Inflammatory macrophage (primary cell): ENCODE results near the gene AHCTF1.
"Not testable (repeated sequence)": the region's sequence is repeated elsewhere in the genome, so short reads cannot be mapped to it uniquely, and the experiment has no call there.

Experiments
- DNase-seq, 2 donors: peaks; one replicate each; pipeline ENCODE4 v3.0.0-alpha.2; 2020 to 2022

AHCTF1 gene

GRCh38 chr1:246916026-246916923 is 15.5 kb downstream of the AHCTF1 start:
- DNase-seq = not testable (repeated sequence)

GRCh38 chr1:246907472-246907871 is 24.3 kb downstream of the AHCTF1 start:
- DNase-seq = peak; percentile 63

- DNase-seq = no peak
These were observed 24.9 kb downstream of the AHCTF1 start for GRCh38 chr1:246906833-246907232.

- no peak for DNase-seq
These were observed 29.9 kb downstream of the AHCTF1 start for GRCh38 chr1:246901874-246902273.

GRCh38 chr1:246897302-246897701 is 34.4 kb downstream of the AHCTF1 start:
- no peak for DNase-seq

- DNase-seq = no peak
These were observed 38.4 kb downstream of the AHCTF1 start for GRCh38 chr1:246893191-246893939.

GRCh38 chr1:246891105-246891504 is 40.6 kb downstream of the AHCTF1 start:
- DNase-seq = no peak

GRCh38 chr1:246888522-246888921 is 43.2 kb downstream of the AHCTF1 start:
- DNase-seq = no peak

GRCh38 chr1:246885389-246885788 is 46.4 kb downstream of the AHCTF1 start:
- not testable (repeated sequence) for DNase-seq

- DNase-seq = no peak
These were observed 53.2 kb downstream of the AHCTF1 start for GRCh38 chr1:246878551-246878950.

- no peak for DNase-seq
These were observed 55.3 kb downstream of the AHCTF1 start for GRCh38 chr1:246876431-246876830.

GRCh38 chr1:246875041-246876026 is 56.4 kb downstream of the AHCTF1 start:
- DNase-seq = no peak

GRCh38 chr1:246865921-246866320 is 65.8 kb downstream of the AHCTF1 start:
- no peak for DNase-seq

- not testable (repeated sequence) for DNase-seq
These were observed 68.0 kb downstream of the AHCTF1 start for GRCh38 chr1:246863791-246864190.

- DNase-seq = no peak
These were observed 71.3 kb downstream of the AHCTF1 start for GRCh38 chr1:246860401-246860800.

- DNase-seq = peak; percentile 44 to 73
These were observed 75.4 kb downstream of the AHCTF1 start for GRCh38 chr1:246856371-246856770.

- DNase-seq = not testable (repeated sequence)
These were observed 81.1 kb downstream of the AHCTF1 start for GRCh38 chr1:246850640-246851039.

GRCh38 chr1:246843876-246844275 is 87.9 kb downstream of the AHCTF1 start:
- no peak for DNase-seq

GRCh38 chr1:246840761-246841160 is 91.0 kb downstream of the AHCTF1 start:
- DNase-seq = not testable (repeated sequence)

GRCh38 chr1:246838118-246838456 is 93.7 kb downstream of the AHCTF1 start:
- no peak for DNase-seq

GRCh38 chr1:246837418-246838117 is 94.2 kb downstream of the AHCTF1 start:
- DNase-seq = no peak
